Measurements from ENCODE around the gene ST6GALNAC2.

DNA sequence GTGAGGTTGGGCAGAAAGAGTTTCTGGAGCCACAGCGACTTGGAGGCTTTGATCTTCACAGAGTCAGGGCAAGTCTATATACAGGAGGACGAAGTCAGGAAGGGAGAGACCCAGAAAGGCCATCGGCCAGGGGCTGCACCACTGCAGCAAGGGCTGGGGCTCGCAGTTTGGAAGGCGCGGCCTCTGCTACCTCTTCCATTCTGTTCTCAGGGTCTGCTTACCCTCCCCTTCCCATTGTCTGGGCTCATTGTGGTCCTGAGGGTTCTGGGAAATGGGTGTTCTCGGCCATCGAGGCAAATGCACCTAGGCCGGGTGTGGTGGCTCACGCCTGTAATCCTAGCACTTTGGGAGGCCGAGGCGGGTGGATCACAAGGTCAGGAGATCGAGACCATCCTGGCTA lies 41.9 kb upstream of the ST6GALNAC2 start:
- TF ChIP-seq POLR2A (IDR thresholded peaks at IDR 0.05) (no peak), POLR2AphosphoS5 (IDR thresholded peaks at IDR 0.05; ENCODE audit: insufficient read depth in 1 of 2, low read depth in 1 of 2) (no peak)
- TF ChIP-seq, protein P1, sequence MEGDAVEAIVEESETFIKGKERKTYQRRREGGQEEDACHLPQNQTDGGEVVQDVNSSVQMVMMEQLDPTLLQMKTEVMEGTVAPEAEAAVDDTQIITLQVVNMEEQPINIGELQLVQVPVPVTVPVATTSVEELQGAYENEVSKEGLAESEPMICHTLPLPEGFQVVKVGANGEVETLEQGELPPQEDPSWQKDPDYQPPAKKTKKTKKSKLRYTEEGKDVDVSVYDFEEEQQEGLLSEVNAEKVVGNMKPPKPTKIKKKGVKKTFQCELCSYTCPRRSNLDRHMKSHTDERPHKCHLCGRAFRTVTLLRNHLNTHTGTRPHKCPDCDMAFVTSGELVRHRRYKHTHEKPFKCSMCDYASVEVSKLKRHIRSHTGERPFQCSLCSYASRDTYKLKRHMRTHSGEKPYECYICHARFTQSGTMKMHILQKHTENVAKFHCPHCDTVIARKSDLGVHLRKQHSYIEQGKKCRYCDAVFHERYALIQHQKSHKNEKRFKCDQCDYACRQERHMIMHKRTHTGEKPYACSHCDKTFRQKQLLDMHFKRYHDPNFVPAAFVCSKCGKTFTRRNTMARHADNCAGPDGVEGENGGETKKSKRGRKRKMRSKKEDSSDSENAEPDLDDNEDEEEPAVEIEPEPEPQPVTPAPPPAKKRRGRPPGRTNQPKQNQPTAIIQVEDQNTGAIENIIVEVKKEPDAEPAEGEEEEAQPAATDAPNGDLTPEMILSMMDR (IDR thresholded peaks at IDR 0.05), result no peak
